Lower lobe of right lung (tissue), 2 donors: ENCODE measurements around the gene SMIM23. TPM values are rescaled to one million over a fixed set of nuclear protein-coding genes. Genes with fewer than 3 reads are reported as not detected.

Source experiments
- ATAC-seq, 2 donors: fragments of 200-7000 bp; cut with Tn5 transposase; one replicate each; pipeline ENCODE4 v1.9.1; 2020 to 2022; ENCODE audit warnings: mild to moderate bottlenecking in 2 of 2, moderate library complexity in 2 of 2
- DNase-seq: peaks from one replicate; pipeline ENCODE4 v3.0.0-alpha.2; 2020
- H3K27ac ChIP-seq: fragments of 200-600 bp; one replicate; pipeline ENCODE4 v1.8.0; 2022
- H3K27me3 ChIP-seq: fragments of 200-600 bp; one replicate; pipeline ENCODE4 v1.8.0; 2022; ENCODE audit warnings: low read depth
- H3K36me3 ChIP-seq: fragments of 200-600 bp; one replicate; pipeline ENCODE4 v1.8.0; 2022; ENCODE audit warnings: mild to moderate bottlenecking
- H3K4me1 ChIP-seq: fragments of 200-600 bp; one replicate; pipeline ENCODE4 v1.8.0; 2022
- H3K4me3 ChIP-seq: fragments of 200-600 bp; one replicate; pipeline ENCODE4 v1.8.0; 2022; ENCODE audit warnings: mild to moderate bottlenecking
- H3K9me3 ChIP-seq: fragments of 200-600 bp; one replicate; pipeline ENCODE4 v1.8.0; 2022
- CTCF ChIP-seq: fragments of 200-600 bp; IDR thresholded peaks from one replicate; pipeline ENCODE4 v1.8.0; 2022; ENCODE audit warnings: antibody characterized with exemption, mild to moderate bottlenecking
- intact Hi-C: fragments of 100-400 bp; cut with DNase I; formaldehyde crosslinking; loops from one replicate; pipeline ENCODE4 v1.11.0; 2022
- total RNA-seq: library from RNA; stranded (reverse); fragmentation: NEBNext Ultra II Directional; extraction: Animal tissue kit (Norgen Biotek cat#: 25700); gene quantifications from one replicate; pipeline ENCODE4 v1.2.1, GENCODE V29; 2021
- donor health status: DM: no; HTN: yes; CAD: no; lungs with severe emphysema.

Gene SMIM23
- total RNA-seq, 1 donor from 2014 or later = not detected

GRCh38 chr5:171749365-171749764, 36.3 kb upstream of the SMIM23 start:
- DNase-seq (no peak), ATAC-seq (peak in 1 of 2 donors; percentile 17)
- TF ChIP-seq CTCF = no peak
- H3K9me3 ChIP-seq = no peaks in the 10 kb centered on the region
- H3K27ac ChIP-seq = no peak overlapping the region
- H3K4me1 ChIP-seq = no peaks in the 10 kb centered on the region
- no peaks in the 10 kb centered on the region for H3K36me3 ChIP-seq
- no peaks in the 10 kb centered on the region for H3K27me3 ChIP-seq
- H3K4me3 ChIP-seq = no peak overlapping the region
- intact Hi-C loops = no loop called here

- Histone ChIP-seq H3K4me3 (no peak overlapping the region), H3K36me3 (no peaks in the 10 kb centered on the region), H3K4me1 (no peaks in the 10 kb centered on the region), H3K27ac (no peak overlapping the region), H3K27me3 (no peaks in the 10 kb centered on the region), H3K9me3 (no peaks in the 10 kb centered on the region)
- DNase-seq (no peak), ATAC-seq (peak; percentile 59 to 61)
- intact Hi-C loops = no loop called here
- TF ChIP-seq CTCF = no peak
These were observed 35.3 kb upstream of the SMIM23 start for GRCh38 chr5:171750311-171750788.

- peak; percentile 79 to 80 for ATAC-seq
- H3K4me1 ChIP-seq = no peaks in the 10 kb centered on the region
- peaks cover 1% of the 10 kb centered on the region for H3K9me3 ChIP-seq
- intact Hi-C loops = no loop called here
- no peaks in the 10 kb centered on the region for H3K27me3 ChIP-seq
- no peaks in the 10 kb centered on the region for H3K36me3 ChIP-seq
- no peak for TF ChIP-seq CTCF
- no peak for DNase-seq
- no peak overlapping the region for H3K27ac ChIP-seq
- no peak overlapping the region for H3K4me3 ChIP-seq
These were observed 30.2 kb upstream of the SMIM23 start for GRCh38 chr5:171755354-171755821.

GRCh38 chr5:171757853-171758535, 27.6 kb upstream of the SMIM23 start:
- DNase-seq (no peak), ATAC-seq (no peak)
- intact Hi-C loops = no loop called here
- H3K27me3 ChIP-seq = no peaks in the 10 kb centered on the region
- H3K4me3 ChIP-seq = no peak overlapping the region
- peaks cover 4% of the 10 kb centered on the region for H3K9me3 ChIP-seq
- TF ChIP-seq CTCF = no peak
- H3K4me1 ChIP-seq = no peaks in the 10 kb centered on the region
- no peaks in the 10 kb centered on the region for H3K36me3 ChIP-seq
- no peak overlapping the region for H3K27ac ChIP-seq

- no peak for ATAC-seq
- no peaks in the 10 kb centered on the region for H3K4me1 ChIP-seq
- no peak overlapping the region for H3K4me3 ChIP-seq
- no peak for TF ChIP-seq CTCF
- no peaks in the 10 kb centered on the region for H3K27me3 ChIP-seq
- no peaks in the 10 kb centered on the region for H3K36me3 ChIP-seq
- intact Hi-C loops = no loop called here
- H3K27ac ChIP-seq = no peak overlapping the region
- DNase-seq = no peak
- H3K9me3 ChIP-seq = peaks cover 4% of the 10 kb centered on the region
These were observed 25.8 kb upstream of the SMIM23 start for GRCh38 chr5:171759777-171760176.
